ENCODE results near the gene ASTN1.

Gene ASTN1

DNA sequence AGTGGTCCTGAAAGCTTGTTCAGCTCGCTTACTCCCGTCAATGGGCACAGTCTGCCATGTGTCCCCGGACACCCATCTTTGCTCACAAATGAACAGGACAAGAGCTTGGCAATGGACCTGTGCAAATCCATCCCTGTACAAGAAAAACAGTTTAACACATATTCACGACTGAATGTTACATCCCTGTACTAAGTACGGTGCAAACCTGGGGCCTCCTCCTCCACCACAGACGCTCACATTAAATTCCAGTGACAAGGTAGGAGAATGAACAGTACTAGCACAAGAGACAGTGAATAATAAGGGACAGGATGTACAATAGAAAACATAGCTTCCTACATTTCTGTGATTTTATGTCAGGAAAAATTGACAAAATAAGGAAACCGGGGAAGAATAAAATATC lies 187.7 kb downstream of the ASTN1 start:
- DNase-seq: no peak

DNA sequence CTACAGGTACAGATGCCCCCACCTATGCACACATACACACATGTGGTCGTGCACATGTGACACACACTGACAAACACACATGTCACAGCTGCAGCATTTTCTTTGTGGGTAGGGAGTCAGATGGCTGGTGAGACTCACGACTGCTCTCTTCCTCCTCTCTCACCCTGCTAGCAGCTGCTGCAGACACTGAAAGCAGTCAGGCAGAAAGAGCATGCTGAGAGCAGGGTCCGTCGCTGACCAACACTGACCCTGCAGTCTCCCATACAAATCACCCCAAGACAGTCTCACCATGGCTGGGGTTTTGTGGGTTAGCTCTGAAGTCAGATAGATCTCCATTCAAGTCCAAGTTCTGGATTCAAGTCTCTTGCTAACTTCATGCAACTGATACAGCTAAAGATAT lies 188.3 kb downstream of the ASTN1 start:
- no peak for DNase-seq

DNA sequence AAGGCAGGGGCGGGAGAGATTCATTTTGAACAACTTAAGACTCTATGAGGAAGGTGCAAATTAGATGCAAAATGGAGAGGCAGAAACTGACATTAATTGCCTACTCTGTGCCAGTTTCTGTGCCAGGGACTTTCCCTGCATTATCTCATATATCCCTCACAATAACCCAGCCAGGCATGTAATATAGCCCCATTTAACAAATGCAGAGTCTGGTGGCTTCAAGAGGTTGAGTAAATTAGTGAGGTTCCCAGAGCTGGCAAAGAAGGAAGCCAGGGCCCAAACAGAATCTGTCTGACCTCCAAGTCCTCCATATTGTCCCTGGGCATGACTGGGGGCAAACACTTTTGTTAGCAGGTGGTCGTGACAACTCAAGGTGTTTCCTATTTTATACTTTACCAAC lies 199.8 kb downstream of the ASTN1 start:
- no peak for DNase-seq

DNA sequence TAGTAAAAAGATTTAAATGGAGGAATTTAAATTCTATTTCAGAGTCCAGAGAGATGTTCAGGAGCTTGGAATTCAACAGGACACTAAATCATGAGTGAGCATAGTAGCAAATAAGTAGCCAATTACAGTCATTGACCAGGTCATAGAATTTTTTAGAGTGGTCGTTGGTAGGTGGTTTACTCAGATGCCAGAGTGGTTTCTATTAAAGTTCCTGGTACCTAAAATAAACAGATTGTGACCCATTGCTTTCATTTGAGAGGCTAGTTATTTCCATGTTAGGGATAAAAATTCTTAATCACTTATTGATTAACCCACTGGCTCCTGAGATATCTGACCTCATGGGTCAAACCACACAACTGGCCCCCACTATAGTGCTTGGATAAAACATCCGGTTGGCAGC lies 201.3 kb downstream of the ASTN1 start:
- DNase-seq: no peak

DNA sequence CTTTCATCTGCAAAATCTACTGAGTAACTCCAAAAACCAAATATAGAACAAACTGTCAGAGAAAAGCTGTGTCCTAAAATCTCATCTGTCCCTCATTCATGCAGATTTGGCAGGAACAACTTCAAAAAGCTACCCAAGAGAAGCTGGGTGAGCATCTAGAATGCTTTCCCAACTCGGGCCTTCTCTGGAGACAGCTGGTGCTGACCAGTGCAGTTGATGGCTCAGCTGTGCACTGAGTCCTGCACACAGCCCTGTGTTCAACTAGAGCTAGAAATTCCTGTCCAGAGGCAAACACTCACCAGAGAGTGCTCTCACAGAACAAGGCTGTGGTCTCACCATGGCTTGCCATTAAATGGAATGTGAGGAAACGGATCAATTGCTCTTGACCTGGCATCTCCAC lies 202.8 kb downstream of the ASTN1 start:
- DNase-seq: no peak

DNA sequence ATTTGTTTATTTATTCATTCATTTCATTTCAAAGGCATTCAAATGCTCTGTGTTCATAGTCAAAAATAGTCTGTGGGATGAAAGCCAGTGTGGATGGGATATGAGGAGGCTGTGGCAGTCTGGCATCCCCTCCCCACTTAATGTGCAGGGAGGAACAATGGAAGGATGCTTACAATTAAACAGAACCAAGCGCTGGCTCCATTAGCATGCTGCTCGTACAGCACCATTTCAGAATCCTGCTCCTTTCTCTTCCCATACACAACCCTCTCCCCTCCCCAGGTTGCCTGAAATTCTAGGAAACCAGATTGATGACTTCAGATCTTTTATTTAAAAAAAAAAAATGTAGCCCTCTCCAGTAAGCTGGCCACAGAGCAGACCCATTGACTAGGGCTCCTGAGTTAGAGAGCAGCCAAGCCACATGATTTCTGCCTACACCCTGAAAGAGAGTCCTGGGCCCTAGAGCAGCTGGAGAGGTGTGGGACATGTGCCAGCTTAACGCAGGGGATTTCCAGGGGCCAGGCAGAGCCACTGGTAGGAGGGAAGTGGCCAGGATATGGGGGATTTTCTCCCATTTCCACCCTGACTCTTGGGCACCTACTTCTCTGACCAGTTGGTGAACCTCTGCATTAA lies 205.2 kb downstream of the ASTN1 start:
- no peak for DNase-seq

DNA sequence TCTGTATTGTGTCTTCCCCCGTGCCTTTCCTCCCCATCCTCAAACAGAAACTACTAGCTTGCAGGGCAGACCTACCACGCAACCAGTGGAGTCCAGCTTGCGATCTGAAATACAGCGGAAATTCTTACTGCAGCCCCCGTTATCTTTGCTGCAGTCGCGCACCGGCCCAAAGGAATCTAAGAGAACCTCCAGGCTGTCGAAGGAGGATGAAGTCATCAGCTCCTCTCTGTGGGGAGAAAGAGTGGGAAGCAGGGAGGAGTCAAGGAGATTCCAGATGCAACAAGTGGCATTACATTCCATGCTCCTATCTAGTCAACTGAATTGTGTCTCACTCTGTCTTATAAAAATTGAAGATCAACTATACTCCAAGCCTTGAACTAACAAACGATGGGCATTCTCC lies 206.9 kb downstream of the ASTN1 start:
- DNase-seq: no peak

DNA sequence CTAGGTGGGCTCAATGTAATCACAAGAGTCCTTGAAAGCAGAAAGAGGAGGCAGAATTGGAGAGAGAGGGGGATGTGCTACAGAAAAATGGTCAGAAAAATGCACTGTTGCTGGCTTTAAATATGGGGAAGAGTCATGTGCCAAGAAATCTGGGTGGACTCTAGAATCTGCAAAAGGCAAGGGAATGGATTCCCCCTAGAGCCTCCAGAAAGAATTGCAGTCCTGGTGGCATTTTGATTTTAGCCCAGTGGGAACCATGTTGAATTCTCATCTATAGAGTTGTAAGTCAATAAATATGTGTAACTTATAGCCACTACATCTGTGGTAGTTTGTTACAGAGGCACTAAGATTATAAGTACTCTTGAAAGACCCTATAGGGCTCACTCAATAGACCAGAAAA lies 210.3 kb downstream of the ASTN1 start:
- no peak for DNase-seq

DNA sequence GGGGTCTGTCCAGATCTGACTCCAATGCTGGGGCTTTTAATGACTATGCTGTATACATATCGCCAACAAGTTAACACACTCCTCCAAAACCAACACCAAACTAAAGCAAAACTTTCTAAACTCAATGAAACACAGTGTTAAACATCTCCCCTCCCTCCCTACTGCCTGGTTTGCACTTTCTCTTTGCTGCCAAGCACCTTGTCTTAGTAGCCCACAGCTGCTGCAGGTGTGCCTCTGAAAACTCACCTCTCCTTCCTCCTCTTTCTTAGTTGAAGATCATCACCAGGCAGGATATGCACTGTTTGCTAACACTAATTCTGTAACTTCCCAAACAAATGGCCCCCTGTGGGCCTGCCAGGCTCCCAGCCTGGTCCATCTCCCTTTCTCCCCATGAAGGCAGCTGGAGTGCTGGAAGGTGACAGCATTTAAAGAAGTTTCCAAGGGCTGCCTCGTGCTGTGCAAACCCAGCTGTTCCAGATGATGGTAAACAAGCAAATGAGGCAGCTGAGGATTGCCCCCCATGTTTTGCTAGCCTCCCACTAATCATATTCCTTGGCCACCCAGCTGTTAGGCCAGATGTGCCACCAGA lies 213.7 kb downstream of the ASTN1 start:
- no peak for DNase-seq

DNA sequence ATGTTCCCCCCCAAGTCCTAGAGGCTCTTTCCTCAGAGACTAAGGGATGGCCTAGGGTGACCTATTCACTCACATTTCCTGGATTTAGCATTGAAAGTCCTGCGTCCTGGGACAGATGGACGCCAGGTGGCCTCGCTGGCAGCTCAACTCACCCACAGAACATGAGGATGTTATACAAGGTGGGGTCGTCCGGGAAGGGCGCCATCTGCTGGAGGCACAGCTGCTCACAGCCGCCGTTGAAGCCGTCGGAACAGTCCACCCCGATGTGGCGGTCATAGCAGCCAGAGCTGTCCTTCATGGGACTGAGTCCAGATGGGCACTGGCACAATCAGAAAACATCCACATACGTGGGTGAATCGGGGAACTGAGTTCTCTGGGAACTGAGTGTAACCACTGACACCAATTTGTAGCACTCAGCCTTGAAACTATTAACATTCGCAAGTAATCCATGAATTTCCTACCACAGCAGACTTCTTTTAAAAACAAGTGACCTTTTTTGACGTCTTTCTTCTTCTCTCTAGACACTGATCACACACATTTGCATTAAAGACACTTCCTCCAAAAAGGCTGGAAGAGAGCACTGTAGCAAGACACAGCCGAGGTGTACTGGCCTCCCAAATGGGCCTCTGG lies 215.4 kb downstream of the ASTN1 start:
- no peak for DNase-seq

DNA sequence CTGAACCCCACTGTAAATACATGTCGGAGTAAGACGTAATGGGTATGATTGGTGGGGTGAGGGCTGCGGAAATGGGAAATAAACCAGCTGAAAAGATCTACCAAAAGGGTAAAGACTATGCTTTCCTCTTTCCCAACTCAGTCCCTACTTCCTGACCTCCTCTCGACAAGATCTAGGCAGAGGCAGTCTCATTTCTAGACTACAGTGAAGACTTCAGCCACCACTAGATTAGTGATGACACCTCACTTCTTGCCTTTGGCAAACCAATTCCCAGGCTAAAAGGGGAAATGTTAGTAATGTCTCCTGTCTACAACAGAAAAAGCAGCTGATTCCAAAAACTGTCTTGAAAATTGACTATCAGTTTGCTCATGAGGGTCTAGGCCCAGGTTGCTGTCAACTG lies 219.9 kb downstream of the ASTN1 start:
- DNase-seq: no peak

DNA sequence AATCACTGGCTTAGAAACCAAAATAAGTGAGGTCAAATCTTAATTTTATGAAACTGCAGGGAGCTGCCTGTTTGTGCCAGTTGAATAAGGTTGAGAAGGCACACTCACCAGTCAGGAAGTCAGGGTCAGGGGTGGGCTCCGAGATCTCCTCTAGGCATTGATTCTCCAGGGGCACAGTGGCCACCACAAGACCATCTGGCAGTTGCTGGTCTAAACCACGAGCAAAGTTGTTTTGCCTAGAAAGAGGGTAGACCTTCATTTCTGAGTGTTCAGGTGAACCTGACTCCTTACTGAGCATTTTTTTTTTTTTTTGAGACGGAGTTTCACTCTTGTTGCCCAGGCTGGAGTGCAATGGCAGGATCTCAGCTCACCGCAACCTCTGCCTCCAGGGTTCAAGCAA lies 220.7 kb downstream of the ASTN1 start:
- DNase-seq: no peak

DNA sequence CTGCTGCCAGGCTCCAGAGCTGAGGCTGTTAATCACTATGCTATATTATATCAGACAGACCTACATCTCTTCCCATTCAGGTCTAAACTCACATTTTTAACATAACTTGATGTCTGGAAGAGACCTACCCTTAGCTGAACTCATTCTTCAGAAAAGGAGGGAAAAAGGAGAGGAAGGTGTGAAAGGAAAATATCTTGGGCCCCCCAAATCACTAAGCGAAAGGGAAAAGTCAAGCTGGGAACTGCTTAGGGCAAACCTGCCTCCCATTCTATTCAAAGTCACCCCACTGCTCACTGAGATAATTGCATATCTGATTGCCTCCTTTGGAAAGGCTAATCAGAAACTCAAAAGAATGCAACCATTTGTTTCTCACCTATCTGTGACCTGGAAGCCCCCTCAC lies 222.2 kb downstream of the ASTN1 start:
- no peak for DNase-seq

DNA sequence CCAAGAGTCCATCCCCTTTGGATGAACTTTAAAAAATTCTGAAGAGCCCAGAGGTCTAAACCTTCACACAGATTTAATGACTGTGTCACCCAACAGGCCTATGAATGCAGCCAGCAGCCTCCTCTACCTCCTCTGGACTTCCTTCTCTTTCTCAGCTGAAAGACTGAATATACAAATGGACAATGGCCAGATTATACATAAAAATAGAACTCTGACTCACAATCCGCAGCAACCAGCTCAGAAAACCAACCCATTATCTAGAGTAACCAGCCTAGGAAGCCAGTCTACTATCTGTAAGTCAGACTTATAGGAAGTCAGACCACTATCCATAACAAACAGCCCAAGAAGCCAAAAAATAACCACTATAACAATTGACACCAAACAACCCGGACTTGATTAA lies 224.5 kb downstream of the ASTN1 start:
- no peak for DNase-seq

DNA sequence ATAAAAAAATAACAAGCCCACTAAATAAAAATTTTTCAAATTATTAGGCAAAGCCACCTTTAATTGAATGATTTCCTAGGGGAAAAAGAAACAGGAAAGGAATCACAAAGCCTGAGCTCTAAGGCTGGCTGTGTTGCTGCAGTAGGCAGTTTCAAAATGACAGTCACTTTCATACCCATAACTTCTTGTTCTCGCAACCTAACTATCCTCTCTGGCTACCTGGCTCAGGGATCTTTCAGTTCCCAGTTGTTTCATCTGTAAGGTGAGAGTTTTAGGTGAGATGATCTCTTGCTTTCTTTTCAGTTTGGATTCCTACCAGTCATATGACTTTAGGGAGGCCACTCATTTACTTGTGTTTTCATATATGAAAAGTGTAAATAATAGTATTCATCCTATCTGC lies 226.1 kb downstream of the ASTN1 start:
- DNase-seq: no peak

DNA sequence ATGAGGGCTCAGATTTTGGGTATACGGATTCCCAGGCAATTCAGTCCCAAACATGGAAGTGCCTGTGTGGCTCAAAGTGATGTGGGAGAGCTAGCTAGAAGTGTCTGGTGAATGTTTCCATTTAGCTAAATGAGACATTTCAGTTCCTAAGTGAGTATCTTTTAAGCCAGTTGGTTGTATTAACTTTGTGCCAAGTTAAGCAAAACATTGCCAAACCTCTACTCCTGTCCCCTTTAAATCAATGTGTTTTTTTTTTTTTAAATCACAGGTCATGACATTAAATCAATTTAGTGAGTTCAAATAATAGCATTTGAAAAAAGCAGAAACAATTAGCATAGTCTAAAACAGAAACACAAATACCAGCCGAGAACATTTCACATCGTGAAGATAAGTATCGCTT lies 230.1 kb downstream of the ASTN1 start:
- no peak for DNase-seq

DNA sequence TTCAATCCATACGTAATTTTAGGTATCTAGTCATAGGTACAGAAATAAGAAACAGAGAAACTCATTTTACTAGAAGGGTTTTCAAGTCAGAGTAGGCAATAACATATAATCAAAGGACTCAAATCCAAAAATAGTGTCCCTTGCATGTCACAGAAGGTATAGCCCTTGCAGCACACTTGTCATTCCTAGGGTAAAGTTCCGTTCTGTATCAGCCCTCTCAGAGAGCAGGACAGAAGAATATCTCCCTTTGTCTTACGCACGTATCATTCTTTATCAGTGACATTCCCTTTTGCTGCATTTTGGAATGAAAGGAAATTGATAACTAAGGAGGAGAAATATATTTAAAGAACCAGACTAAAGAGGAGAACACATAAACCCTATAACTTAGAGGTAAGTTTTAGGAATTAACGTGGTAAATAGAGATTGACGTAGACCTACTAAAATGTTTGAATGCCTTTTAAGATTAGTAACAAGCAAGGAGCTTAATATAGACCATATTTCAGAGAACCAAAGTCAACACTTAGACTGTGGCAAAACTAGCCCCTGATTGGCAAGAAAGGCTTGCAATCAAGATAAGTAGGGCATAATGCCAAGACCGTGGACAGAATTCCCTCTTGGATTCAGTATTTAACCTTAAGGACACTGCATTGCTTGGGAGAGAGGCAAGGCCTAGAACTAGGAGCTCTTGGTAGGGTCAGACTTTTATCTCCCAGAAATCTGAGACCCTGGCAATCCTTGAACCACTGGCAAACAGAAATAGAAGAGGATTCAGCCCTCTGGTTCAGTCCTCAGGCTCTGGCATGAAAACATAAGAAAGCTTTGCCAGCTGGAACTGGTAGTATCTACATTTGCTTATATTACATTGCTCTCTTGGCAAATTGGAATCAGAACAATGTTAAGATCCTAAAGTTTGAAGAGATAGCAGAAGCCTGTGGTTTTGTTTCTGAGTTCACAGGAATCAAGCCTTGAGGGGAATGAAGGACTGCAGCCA lies 232.1 kb downstream of the ASTN1 start:
- no peak for DNase-seq

DNA sequence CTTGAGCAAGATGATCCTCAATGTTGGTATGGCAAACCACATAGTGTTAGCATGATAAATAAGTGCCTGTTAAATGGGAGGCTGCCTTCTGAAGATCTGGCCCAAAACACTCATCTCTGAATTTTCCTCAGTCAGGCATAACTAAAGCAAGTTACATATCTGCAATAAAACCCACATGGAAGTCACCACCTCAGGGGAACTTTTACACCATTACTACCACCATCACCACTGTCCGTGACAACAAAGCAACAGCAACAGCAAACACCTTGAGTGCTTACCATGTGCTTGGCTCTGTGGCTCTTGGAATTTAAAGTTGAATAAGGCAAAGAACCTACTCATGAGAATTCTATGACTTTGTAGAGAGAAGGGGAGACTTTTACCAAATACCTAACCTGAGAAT lies 233.0 kb downstream of the ASTN1 start:
- no peak for DNase-seq

DNA sequence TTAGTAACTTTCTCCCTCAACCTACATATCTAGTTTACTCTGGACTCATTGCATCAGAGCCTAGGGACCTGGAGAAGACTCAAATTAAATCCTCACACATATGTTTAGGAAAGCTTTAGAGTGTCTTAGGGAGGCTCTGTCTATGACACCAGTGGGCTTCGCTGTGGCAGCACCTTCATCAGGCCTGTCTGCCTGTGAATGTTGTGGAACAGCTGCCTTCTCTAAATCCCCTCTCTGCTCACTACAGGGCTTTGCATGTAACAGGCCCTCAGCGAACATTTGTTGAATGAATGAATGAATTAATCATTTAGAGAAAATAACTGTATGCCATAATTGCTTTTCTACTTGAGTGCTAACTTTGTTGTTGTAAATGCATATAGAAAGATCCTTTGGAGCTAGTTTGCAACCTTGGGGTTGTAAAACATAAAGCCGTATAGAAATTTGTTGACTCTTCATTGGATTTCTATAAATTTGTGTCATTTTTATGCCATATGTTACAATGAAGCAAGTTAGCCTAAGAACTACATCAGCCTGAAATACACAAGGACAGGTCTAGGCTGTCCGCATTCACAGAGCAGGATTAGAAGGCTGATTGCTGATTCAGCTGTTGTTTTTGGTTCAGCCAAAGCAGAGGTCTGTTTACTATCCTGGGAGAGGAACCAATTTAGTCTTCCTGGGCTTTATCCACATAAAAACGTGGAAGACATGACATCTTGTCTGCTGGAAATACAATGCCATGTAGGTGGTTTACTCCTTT lies 238.0 kb downstream of the ASTN1 start:
- DNase-seq: no peak

DNA sequence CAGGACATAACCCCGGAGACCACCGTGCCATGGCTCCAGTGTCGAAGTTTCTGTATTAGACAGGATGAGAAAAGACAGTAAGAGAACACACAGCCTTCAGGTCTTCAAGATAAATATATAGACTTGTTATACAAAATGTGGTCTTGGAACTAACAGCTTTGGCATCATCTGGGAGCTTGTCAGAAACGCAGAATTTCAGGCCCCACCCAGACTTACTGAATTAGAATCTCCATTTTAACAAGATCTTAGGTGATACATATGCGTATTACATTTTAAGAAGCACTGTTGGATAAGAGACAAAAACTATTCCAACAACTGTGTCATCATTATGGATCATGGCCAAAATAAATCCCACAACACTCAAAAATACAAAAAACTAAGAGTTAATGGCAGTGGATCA lies 239.3 kb downstream of the ASTN1 start:
- no peak for DNase-seq

DNA sequence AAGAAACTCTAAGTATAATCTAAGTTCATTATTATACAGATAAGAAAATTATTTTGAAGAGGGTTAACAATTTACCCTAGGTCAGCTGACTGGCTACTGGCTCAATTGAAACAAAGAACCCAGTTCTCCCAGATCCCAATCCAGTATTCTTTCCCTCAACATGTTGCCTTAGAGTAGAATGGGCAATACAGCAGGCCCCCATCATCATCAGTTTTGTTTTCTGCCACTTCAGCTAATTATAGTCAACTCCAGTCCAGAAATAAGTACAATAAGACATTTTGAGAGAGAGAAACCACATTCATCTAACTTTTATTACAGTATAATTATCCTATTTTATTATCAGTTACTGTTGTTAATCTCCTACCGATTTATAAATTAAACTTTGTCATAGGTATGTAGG lies 241.2 kb downstream of the ASTN1 start:
- no peak for DNase-seq

DNA sequence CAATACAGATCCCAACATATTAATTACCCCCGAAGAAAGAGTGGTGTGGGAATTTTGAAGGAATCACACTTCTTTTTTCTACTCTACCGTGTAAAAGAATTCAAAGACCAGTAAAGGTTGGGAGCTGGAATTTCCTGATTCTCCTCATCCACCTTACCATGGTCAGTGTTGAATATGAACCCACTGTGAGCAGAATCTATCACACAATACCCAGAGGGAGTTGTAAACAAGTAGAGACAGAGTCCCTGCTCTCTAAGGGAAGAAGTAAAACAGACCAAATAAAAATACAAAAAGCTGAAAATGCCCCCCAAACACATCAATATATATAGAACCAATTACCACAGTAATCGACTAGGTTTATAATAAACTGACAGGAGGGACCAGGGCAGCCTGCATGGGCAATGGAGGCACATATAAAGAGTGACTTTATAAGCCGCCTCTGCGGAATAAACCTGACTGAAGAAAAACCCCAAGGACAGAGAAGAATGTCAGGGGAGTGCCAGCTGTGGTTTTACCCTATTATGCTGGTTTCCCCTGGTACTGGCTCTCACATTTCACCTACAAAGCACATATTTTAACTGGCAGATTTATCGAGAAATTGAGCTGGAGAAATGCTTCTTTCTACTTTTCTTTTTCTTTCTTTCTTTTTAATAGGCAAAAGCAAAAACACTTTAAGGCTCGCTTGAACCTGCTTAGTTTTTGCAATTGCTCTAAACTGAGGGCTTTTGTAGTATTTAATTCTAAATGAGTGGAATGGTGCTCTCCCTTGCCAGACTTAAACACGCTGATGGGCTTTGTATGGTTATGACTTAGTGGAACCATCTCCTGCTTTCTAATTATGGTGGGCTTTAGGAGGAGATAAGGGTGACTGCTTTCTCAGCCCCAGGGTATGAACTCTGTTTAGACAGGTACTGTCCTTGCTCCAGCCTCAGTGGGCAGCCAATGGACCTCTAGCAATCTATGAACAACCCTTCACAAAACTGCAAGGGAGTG lies 244.8 kb downstream of the ASTN1 start:
- DNase-seq: no peak
